Trophoblast cell (in vitro differentiated cells and primary cell): Measurements from ENCODE around the gene SOBP.

Experiments
- DNase-seq, 2 donors: peaks; one replicate each; pipeline ENCODE4 v3.0.0-alpha.2; 2016
- H2AFZ ChIP-seq: 2 replicates; pipeline ENCODE4 v1.6.1; 2013; ENCODE audit warnings: low read length, moderate library complexity, mild to moderate bottlenecking; ENCODE audit not compliant: insufficient read depth, poor library complexity
- H2AK5ac ChIP-seq: 2 replicates; pipeline ENCODE4 v1.6.1; 2013; ENCODE audit warnings: mild to moderate bottlenecking, low read length
- H2BK120ac ChIP-seq: 2 replicates; pipeline ENCODE4 v1.6.1; 2013; ENCODE audit warnings: low read length, mild to moderate bottlenecking, moderate library complexity; ENCODE audit not compliant: insufficient read depth, poor library complexity
- H2BK12ac ChIP-seq: 2 replicates; pipeline ENCODE4 v1.6.1; 2013; ENCODE audit warnings: mild to moderate bottlenecking, low read length, moderate library complexity
- H2BK5ac ChIP-seq: 2 replicates; pipeline ENCODE4 v1.6.1; 2013; ENCODE audit warnings: low read length, low read depth, moderate library complexity, mild to moderate bottlenecking; ENCODE audit not compliant: poor library complexity
- H3K14ac ChIP-seq: 2 replicates; pipeline ENCODE4 v1.6.1; 2013; ENCODE audit warnings: mild to moderate bottlenecking, low read length
- H3K18ac ChIP-seq: 2 replicates; pipeline ENCODE4 v1.6.1; 2013; ENCODE audit warnings: mild to moderate bottlenecking, low read length
- H3K23ac ChIP-seq: 2 replicates; pipeline ENCODE4 v1.6.1; 2013; ENCODE audit warnings: low read length
- H3K27ac ChIP-seq: 2 replicates; pipeline ENCODE4 v1.5.1; 2013; ENCODE audit warnings: low read depth, mild to moderate bottlenecking, inconsistent platforms, low read length, moderate library complexity
- H3K27me3 ChIP-seq: 2 replicates; pipeline ENCODE4 v1.6.1; 2013; ENCODE audit warnings: inconsistent platforms, mild to moderate bottlenecking, low read length, moderate library complexity; ENCODE audit not compliant: insufficient read depth
- H3K36me3 ChIP-seq, 2 experiments: 1 replicate in 1 of 2; 2 replicates in 1 of 2; pipeline ENCODE4 v1.6.1; 2013; ENCODE audit warnings: low read length in 2 of 2, mild to moderate bottlenecking in 2 of 2, moderate library complexity in 1 of 2; ENCODE audit not compliant: insufficient read depth in 2 of 2, control insufficient read depth in 1 of 2
- H3K4ac ChIP-seq: 2 replicates; pipeline ENCODE4 v1.6.1; 2013; ENCODE audit warnings: low read depth, mild to moderate bottlenecking, low read length, moderate library complexity
- H3K4me1 ChIP-seq, 2 experiments: 1 replicate in 1 of 2; 2 replicates in 1 of 2; pipeline ENCODE4 v1.6.1; 2013; ENCODE audit warnings: low read length in 2 of 2, mild to moderate bottlenecking in 2 of 2, moderate library complexity in 1 of 2; ENCODE audit not compliant: insufficient read depth in 2 of 2, control insufficient read depth in 1 of 2
- H3K4me2 ChIP-seq: 2 replicates; pipeline ENCODE4 v1.6.1; 2013; ENCODE audit warnings: inconsistent platforms, mild to moderate bottlenecking, low read length, moderate library complexity
- H3K4me3 ChIP-seq: 2 replicates; pipeline ENCODE4 v1.5.1; 2013; ENCODE audit warnings: mild to moderate bottlenecking, low read depth, low read length, inconsistent platforms
- H3K79me1 ChIP-seq: one replicate; pipeline ENCODE4 v1.6.1; 2013; ENCODE audit warnings: low read length
- H3K79me2 ChIP-seq: 2 replicates; pipeline ENCODE4 v1.6.1; 2013; ENCODE audit warnings: low read length, mild to moderate bottlenecking; ENCODE audit not compliant: control insufficient read depth, insufficient read depth, poor library complexity
- H3K9ac ChIP-seq: 2 replicates; pipeline ENCODE4 v1.6.1; 2013; ENCODE audit warnings: mild to moderate bottlenecking, low read length
- H3K9me3 ChIP-seq: 2 replicates; pipeline ENCODE4 v1.6.1; 2013; ENCODE audit warnings: low read depth, mild to moderate bottlenecking, control low read depth, inconsistent platforms, low read length; ENCODE audit not compliant: insufficient read depth
- H4K12ac ChIP-seq: 2 replicates; pipeline ENCODE4 v1.6.1; 2013; ENCODE audit warnings: low read depth, mild to moderate bottlenecking, low read length, moderate library complexity
- H4K8ac ChIP-seq: 2 replicates; pipeline ENCODE4 v1.6.1; 2013; ENCODE audit warnings: low read depth, mild to moderate bottlenecking, low read length, moderate library complexity
- H4K91ac ChIP-seq: one replicate; pipeline ENCODE4 v1.6.1; 2013; ENCODE audit warnings: low read depth, mild to moderate bottlenecking, low read length, moderate library complexity
- WGBS: extraction: QIAGEN DNeasy Blood & Tissue Kit; methylation state at CpG from one replicate; pipeline ENCODE4 v1.1.7; 2013; ENCODE audit warnings: missing lambda C conversion rate; ENCODE audit not compliant: insufficient read length, insufficient coverage; ENCODE audit errors: extremely low coverage; 5-methylcytosine and 5-hydroxymethylcytosine counted together

The SOBP gene

DNA sequence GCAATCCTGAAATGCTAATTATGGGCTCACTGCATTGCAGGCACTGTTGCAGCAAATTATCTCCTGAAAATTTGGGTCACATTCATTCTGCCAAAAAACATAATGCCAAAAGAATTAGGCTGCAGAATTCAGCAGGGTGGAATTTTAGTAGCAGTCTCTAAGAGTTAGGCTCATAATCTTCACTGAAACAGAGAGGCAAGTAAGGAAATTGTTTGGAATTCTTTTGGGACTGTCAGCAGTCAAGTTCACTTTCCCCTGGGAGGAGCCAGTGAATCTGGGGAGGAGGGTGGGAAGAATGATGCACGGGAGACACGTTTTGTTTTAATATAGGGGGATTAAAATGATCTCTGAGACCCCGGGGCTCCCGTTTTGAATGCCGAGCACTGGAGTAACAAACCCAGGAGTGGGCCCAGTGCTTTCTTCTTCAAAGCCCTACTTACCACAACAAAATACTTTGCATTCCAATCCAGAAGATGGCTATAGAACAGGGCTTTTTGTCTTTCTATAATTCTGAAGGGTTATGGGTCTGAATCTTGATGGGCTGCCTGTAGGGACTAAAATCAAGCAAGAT, 44.7 kb downstream of the SOBP start:
- Histone ChIP-seq H3K27me3 (no peaks in the 10 kb centered on the region), H3K27ac (no peak overlapping the region), H2AK5ac (no peak overlapping the region), H3K4me1 (no peaks in the 10 kb centered on the region), H3K79me2 (no peaks in the 10 kb centered on the region), H4K8ac (no peak overlapping the region), H3K9me3 (no peaks in the 10 kb centered on the region), H3K18ac (no peak overlapping the region), H2BK5ac (no peak overlapping the region), H3K9ac (no peak overlapping the region), H3K4me2 (peak overlapping the region; percentile 37), H4K91ac (no peak overlapping the region), H2AFZ (no peak overlapping the region), H4K12ac (no peak overlapping the region), H3K79me1 (no peaks in the 10 kb centered on the region), H3K4ac (no peak overlapping the region), H2BK12ac (no peak overlapping the region), H2BK120ac (no peak overlapping the region), H3K4me3 (no peak overlapping the region), H3K23ac (no peak overlapping the region), H3K14ac (no peak overlapping the region), H3K36me3 (no peaks in the 10 kb centered on the region)
- no CpG with 5 or more reads among the region's 5 CpGs for WGBS
- no peak for DNase-seq

DNA sequence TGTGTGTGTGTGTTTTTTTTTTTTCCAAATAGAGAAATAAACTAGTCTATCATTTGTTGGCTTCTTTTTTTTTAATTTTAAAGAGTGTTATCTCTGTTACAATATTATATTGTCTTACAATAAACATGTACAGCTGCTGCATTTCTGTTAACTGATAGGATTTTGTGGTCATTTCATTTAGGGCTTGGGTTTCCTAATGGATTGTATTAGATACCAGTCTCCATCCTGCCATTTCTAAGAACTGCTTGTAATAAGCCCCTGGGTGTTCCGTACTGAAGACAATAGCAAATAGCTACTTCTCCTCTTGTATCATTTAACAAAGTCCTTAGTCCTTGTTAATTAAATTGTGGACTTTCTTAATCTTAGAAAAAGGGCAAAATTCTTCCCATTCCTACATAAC, 45.7 kb downstream of the SOBP start:
- Histone ChIP-seq H3K4me2 (no peak overlapping the region), H3K14ac (no peak overlapping the region), H3K79me2 (no peaks in the 10 kb centered on the region), H3K79me1 (no peaks in the 10 kb centered on the region), H3K4me1 (no peaks in the 10 kb centered on the region), H4K91ac (no peak overlapping the region), H4K8ac (no peak overlapping the region), H3K4me3 (no peak overlapping the region), H3K4ac (no peak overlapping the region), H3K36me3 (no peaks in the 10 kb centered on the region), H3K18ac (no peak overlapping the region), H3K27me3 (no peaks in the 10 kb centered on the region), H2AFZ (no peak overlapping the region), H3K9ac (no peak overlapping the region), H3K27ac (no peak overlapping the region), H3K9me3 (no peaks in the 10 kb centered on the region), H2AK5ac (no peak overlapping the region), H4K12ac (no peak overlapping the region), H2BK12ac (no peak overlapping the region), H2BK120ac (no peak overlapping the region), H3K23ac (no peak overlapping the region), H2BK5ac (no peak overlapping the region)
- no CpG with 5 or more reads among the region's 1 CpG for WGBS
- no peak for DNase-seq

DNA sequence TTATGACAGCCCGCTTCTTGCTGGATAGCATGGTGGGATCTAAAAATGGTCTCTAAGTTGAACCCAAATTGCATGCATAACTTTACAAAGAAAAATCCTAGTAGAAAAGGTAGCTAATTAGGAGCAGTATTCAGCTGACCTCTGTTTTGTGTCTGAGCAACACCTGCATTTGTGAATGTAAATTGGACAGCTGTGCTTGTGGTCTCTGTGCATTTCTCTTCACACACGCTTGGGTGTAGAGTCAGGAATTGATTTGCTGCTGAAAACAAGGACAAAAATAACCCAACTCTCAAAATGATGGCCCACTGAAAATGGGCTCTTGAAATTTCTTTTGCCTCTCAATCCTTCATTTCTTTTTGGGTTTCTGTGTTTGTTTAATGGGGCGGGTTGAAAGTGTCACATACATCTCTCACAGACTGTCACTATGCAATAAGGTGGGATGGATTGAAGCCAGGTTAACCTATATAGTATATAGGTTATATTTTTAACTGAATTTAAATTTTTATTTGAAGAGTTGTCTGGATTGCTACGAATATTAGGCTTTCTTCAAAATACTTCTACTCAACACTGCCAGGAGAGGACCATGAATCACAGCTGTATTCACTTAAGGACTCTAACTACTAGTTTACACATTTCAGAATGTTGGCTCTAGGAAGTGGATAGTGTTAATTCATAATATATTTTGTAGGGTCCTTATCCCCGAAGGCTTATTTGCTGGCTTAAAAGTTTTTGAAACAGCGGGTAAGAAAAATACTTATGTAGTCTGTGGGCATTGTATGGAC, 46.5 kb downstream of the SOBP start:
- H3K79me1 ChIP-seq: no peaks in the 10 kb centered on the region
- H3K9ac ChIP-seq: no peak overlapping the region
- DNase-seq: no peak
- H4K8ac ChIP-seq: no peak overlapping the region
- no peak overlapping the region for H3K14ac ChIP-seq
- no peak overlapping the region for H3K23ac ChIP-seq
- H4K12ac ChIP-seq: no peak overlapping the region
- no peak overlapping the region for H4K91ac ChIP-seq
- H3K9me3 ChIP-seq: no peaks in the 10 kb centered on the region
- no peak overlapping the region for H3K4ac ChIP-seq
- H2BK120ac ChIP-seq: no peak overlapping the region
- H3K27me3 ChIP-seq: no peaks in the 10 kb centered on the region
- H2BK12ac ChIP-seq: no peak overlapping the region
- H2AK5ac ChIP-seq: no peak overlapping the region
- no peaks in the 10 kb centered on the region for H3K36me3 ChIP-seq
- no peak overlapping the region for H3K4me2 ChIP-seq
- no peak overlapping the region for H3K18ac ChIP-seq
- no peak overlapping the region for H3K4me3 ChIP-seq
- H3K79me2 ChIP-seq: no peaks in the 10 kb centered on the region
- no peaks in the 10 kb centered on the region for H3K4me1 ChIP-seq
- H3K27ac ChIP-seq: no peak overlapping the region
- H2AFZ ChIP-seq: no peak overlapping the region
- no CpG with 5 or more reads among the region's 6 CpGs for WGBS
- no peak overlapping the region for H2BK5ac ChIP-seq

GRCh38 chr6:107537559-107537958, 47.6 kb downstream of the SOBP start:
- Histone ChIP-seq H3K23ac (no peak overlapping the region), H3K9me3 (peaks cover 2% of the 10 kb centered on the region), H3K4ac (no peak overlapping the region), H3K4me2 (no peak overlapping the region), H4K12ac (no peak overlapping the region), H2BK120ac (no peak overlapping the region), H3K79me1 (no peaks in the 10 kb centered on the region), H3K14ac (no peak overlapping the region), H3K4me3 (no peak overlapping the region), H3K36me3 (no peaks in the 10 kb centered on the region), H3K4me1 (no peaks in the 10 kb centered on the region), H2AK5ac (no peak overlapping the region), H3K18ac (no peak overlapping the region), H3K27me3 (no peaks in the 10 kb centered on the region), H2BK5ac (no peak overlapping the region), H3K9ac (no peak overlapping the region), H4K91ac (no peak overlapping the region), H3K79me2 (no peaks in the 10 kb centered on the region), H2AFZ (no peak overlapping the region), H3K27ac (no peak overlapping the region), H4K8ac (no peak overlapping the region), H2BK12ac (no peak overlapping the region)
- no CpG with 5 or more reads among the region's 3 CpGs for WGBS
- no peak for DNase-seq
